ENCODE data around the gene BPNT1.
"Not testable (repeated sequence)": the region's sequence is repeated elsewhere in the genome, so short reads cannot be mapped to it uniquely, and the experiment has no call there.

The BPNT1 gene

GRCh38 chr1:220046052-220046930 is 43.3 kb downstream of the BPNT1 start, which contains the start of gene EPRS1:
EPRS1 (minus strand) TSS chr1:220046505; CDS start chr1:220046388, 117 bp downstream.
- H3K27me3 Mint-ChIP-seq: no peaks in the 10 kb centered on the region

DNA sequence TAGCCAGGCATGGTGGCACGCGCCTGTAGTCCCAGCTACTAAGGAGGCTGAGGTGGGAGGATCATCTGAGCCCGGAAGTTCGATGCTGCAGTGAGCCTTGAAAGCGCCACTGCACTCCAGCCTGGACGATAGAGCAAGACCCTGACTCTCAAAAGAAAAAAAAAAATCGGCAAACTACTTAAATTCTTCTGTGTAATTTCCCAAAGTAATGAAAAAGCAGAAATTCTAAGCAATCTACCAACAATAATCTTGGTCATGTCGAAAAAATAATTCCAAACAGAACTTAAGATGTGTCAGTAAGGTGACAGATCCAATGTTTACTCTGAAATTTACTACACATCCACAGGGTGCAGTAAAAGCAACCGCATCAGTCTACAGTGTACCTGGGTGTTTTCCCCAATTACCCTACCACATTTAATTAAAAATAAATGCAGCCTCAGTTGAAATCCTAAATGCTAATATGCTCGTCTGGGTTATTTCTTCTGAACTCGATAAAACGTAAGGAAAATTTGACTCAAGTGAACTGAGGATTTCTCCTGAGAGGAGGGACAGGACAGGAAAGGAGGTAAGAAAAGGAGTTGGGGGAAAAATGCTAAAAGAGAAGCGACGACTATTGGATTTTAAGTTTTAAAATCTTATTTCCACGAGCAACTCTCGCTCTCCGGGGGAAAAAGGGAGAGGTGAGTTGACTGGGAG is 44.1 kb downstream of the BPNT1 start:
- Mint-ChIP-seq H3K4me3 (peak overlapping the region; percentile 88), H3K4me1 (peaks cover 8% of the 10 kb centered on the region), H3K9me3 (no peaks in the 10 kb centered on the region), H3K27ac (peak overlapping the region; percentile 86), H3K27me3 (no peaks in the 10 kb centered on the region), H3K36me3 (no peaks in the 10 kb centered on the region)
- ATAC-seq (ENCODE audit: low read depth) (no peak), DNase-seq (ENCODE audit: low spot score in 2 of 2) (no peak)

More at GRCh38 chr1:220046052-220046930, 43.3 kb downstream of the BPNT1 start, which contains the start of gene EPRS1:
- Mint-ChIP-seq H3K9me3 (no peaks in the 10 kb centered on the region), H3K27ac (peak within 1 kb of the TSS; percentile 86), H3K36me3 (no peaks in the 10 kb centered on the region), H3K4me3 (peak within 1 kb of the TSS; percentile 88), H3K4me1 (peaks cover 8% of the 10 kb centered on the region)
- ATAC-seq (ENCODE audit: low read depth): peak; percentile 98
- peak; percentile 86 to 93 for DNase-seq (ENCODE audit: low spot score in 2 of 2)

DNA sequence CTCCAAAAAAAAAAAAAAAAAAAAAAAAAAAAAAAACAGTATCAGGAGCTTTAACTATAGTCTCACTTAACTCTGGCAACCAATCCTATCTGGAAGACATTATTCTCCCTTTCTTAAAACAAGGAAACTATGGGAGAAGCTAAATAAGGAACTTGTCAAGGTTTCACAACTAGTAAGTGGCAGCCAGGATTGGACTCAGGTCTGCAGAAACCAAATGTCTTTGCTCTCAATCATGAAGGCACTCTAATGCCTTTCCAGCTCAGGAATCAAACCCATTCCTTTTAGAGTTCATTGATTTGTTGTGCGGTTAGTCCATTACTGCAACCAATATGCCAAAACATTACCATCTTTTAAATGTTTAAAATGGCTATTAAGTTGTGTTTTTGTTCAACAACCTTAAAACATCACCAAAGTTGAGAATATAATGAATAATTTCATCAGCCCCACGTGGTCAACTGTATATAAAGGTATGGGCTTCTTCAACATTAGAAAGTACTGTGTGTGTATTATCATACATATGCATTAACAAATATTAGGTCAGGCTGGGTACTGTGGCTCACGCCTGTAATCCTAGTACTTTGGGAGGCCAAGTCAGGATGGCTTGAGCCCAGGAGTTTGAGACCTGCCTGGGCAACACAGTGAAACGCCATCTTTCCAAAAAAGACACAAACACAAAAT is 44.8 kb downstream of the BPNT1 start:
- ATAC-seq (ENCODE audit: low read depth): no peak
- peak overlapping the region; percentile 86 for H3K27ac Mint-ChIP-seq
- H3K4me3 Mint-ChIP-seq: peak overlapping the region; percentile 88
- peaks cover 8% of the 10 kb centered on the region for H3K4me1 Mint-ChIP-seq
- H3K9me3 Mint-ChIP-seq: no peaks in the 10 kb centered on the region
- no peak for DNase-seq (ENCODE audit: low spot score in 2 of 2)
- no peaks in the 10 kb centered on the region for H3K36me3 Mint-ChIP-seq
- no peaks in the 10 kb centered on the region for H3K27me3 Mint-ChIP-seq

GRCh38 chr1:220043646-220044045 is 45.9 kb downstream of the BPNT1 start:
- Mint-ChIP-seq H3K27me3 (no peaks in the 10 kb centered on the region), H3K9me3 (no peaks in the 10 kb centered on the region), H3K27ac (peak overlapping the region; percentile 31), H3K4me3 (no peak overlapping the region), H3K36me3 (peaks cover under 1% of the 10 kb centered on the region), H3K4me1 (peaks cover 9% of the 10 kb centered on the region)
- no peak for DNase-seq (ENCODE audit: low spot score in 2 of 2)
- ATAC-seq (ENCODE audit: low read depth): no peak

- Mint-ChIP-seq H3K27ac (no peak overlapping the region), H3K4me1 (peaks cover 22% of the 10 kb centered on the region), H3K9me3 (no peaks in the 10 kb centered on the region), H3K36me3 (peaks cover 12% of the 10 kb centered on the region), H3K4me3 (no peak overlapping the region), H3K27me3 (no peaks in the 10 kb centered on the region)
- DNase-seq (ENCODE audit: low spot score in 2 of 2) (no peak), ATAC-seq (ENCODE audit: low read depth) (no peak)
Measured at GRCh38 chr1:220040028-220040596, 49.5 kb downstream of the BPNT1 start.

DNA sequence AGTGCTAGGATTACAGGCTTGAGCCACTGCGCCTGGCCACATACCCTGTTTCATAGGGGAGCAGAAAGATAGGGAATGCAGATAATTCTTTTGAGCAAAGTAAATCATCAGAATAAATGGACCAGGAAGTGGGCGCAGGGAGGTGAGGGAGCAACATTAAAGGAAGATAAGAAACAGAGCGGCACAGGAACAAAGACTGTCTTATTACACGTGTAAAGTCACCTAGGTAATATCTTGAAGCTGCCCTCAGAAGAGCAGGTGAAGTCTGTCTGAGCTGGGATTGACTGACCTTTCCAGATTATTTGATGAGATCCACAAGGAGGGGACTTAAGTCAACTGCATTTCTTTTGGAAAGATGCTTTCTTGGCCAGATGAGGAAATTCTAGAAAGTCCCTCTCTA is 50.9 kb downstream of the BPNT1 start:
- Mint-ChIP-seq H3K4me3 (no peak overlapping the region), H3K36me3 (peaks cover 14% of the 10 kb centered on the region), H3K27ac (no peak overlapping the region), H3K9me3 (no peaks in the 10 kb centered on the region), H3K4me1 (peaks cover 19% of the 10 kb centered on the region), H3K27me3 (no peaks in the 10 kb centered on the region)
- no peak for DNase-seq (ENCODE audit: low spot score in 2 of 2)
- ATAC-seq (ENCODE audit: low read depth): no peak

DNA sequence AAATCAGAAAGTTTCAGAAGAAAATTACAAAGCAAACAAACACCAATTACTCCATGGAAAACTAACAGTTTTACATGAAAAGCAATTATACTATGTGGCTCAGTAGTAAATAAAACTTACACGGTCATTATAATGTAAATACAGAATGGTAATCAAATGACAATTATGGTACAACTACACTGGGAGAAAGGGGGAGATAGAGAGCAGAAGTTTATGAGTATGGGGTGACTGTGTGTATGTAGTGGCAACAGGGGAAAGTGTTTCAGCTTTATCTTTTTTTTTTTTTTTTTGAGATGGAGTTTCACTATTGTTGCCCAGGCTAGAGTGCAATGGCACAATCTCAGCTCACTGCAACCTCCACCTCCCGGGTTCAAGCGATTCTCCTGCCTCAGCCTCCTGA is 51.8 kb downstream of the BPNT1 start:
- H3K4me1 Mint-ChIP-seq: peaks cover 14% of the 10 kb centered on the region
- ATAC-seq (ENCODE audit: low read depth); H3K4me3 Mint-ChIP-seq; H3K27me3 Mint-ChIP-seq; H3K9me3 Mint-ChIP-seq; DNase-seq (ENCODE audit: low spot score in 2 of 2): not testable (repeated sequence)
- H3K27ac Mint-ChIP-seq: peak overlapping the region; percentile 14
- H3K36me3 Mint-ChIP-seq: peaks cover 18% of the 10 kb centered on the region

DNA sequence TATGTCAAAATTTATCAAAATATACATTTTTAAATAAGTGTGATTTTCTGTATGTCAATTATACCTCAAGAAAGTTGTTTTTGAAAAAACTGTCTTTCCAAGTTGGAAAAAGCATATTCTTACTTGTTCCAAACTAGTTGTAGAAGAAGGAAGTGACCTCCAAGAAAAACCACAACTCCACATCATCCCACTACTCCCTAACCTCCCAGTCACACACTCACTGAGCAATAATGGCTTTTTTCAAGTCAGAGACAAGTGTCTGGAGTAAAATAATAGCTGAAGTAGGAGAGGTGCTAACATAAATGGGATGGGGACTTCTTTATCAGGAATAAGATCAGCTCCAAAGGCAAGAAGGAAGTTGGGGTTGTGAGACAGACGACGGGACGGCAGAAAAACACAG is 56.7 kb downstream of the BPNT1 start:
- H3K27ac Mint-ChIP-seq: no peak overlapping the region

DNA sequence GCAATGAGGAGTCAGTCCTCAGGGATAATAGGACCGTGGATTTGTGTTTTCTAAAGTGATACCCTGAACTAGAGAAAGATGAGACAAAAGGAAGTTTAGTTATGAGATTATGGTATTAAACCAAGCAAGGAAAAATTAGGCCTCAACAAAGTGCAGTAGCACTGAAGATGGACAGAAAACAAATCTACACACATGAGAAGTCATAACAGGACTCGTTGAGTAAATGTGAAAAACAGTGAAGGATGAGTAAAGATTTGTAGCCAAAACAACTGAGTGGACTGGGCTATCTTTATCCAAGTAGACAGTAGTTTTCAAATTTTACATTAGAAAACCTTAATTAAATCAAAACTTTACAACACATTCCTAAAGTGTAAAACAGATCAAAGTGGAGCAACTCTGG is 58.3 kb downstream of the BPNT1 start:
- Mint-ChIP-seq H3K9me3 (no peaks in the 10 kb centered on the region), H3K4me1 (peaks cover 2% of the 10 kb centered on the region), H3K27me3 (no peaks in the 10 kb centered on the region), H3K36me3 (peaks cover 24% of the 10 kb centered on the region), H3K27ac (peak overlapping the region; percentile 54), H3K4me3 (no peak overlapping the region)
- no peak for DNase-seq (ENCODE audit: low spot score in 2 of 2)
- ATAC-seq (ENCODE audit: low read depth): no peak

More for the DNA sequence above, 56.7 kb downstream of the BPNT1 start:
- Mint-ChIP-seq H3K9me3 (no peaks in the 10 kb centered on the region), H3K4me1 (peaks cover 10% of the 10 kb centered on the region), H3K4me3 (no peak overlapping the region), H3K27me3 (no peaks in the 10 kb centered on the region), H3K36me3 (peaks cover 30% of the 10 kb centered on the region)
- ATAC-seq (ENCODE audit: low read depth): no peak
- DNase-seq (ENCODE audit: low spot score in 2 of 2): no peak

GRCh38 chr1:220028346-220028895 is 61.2 kb downstream of the BPNT1 start:
- H3K27me3 Mint-ChIP-seq: no peaks in the 10 kb centered on the region
- no peak overlapping the region for H3K27ac Mint-ChIP-seq
- H3K4me1 Mint-ChIP-seq: no peaks in the 10 kb centered on the region
- H3K36me3 Mint-ChIP-seq: peaks cover 34% of the 10 kb centered on the region
- no peak for ATAC-seq (ENCODE audit: low read depth)
- no peak for DNase-seq (ENCODE audit: low spot score in 2 of 2)
- H3K9me3 Mint-ChIP-seq: no peaks in the 10 kb centered on the region
- H3K4me3 Mint-ChIP-seq: no peak overlapping the region

- no peak overlapping the region for H3K4me3 Mint-ChIP-seq
- DNase-seq (ENCODE audit: low spot score in 2 of 2) (no peak), ATAC-seq (ENCODE audit: low read depth) (no peak)
- no peaks in the 10 kb centered on the region for H3K4me1 Mint-ChIP-seq
- no peaks in the 10 kb centered on the region for H3K27me3 Mint-ChIP-seq
- H3K9me3 Mint-ChIP-seq: no peaks in the 10 kb centered on the region
- H3K36me3 Mint-ChIP-seq: peaks cover 38% of the 10 kb centered on the region
- H3K27ac Mint-ChIP-seq: no peak overlapping the region
Measured at GRCh38 chr1:220019071-220019470, 70.5 kb downstream of the BPNT1 start.

- no peak overlapping the region for H3K4me3 Mint-ChIP-seq
- H3K9me3 Mint-ChIP-seq: no peaks in the 10 kb centered on the region
- DNase-seq (ENCODE audit: low spot score in 2 of 2) (no peak), ATAC-seq (ENCODE audit: low read depth) (no peak)
- H3K27ac Mint-ChIP-seq: peak overlapping the region; percentile 51
- H3K36me3 Mint-ChIP-seq: peaks cover 30% of the 10 kb centered on the region
- no peaks in the 10 kb centered on the region for H3K4me1 Mint-ChIP-seq
- no peaks in the 10 kb centered on the region for H3K27me3 Mint-ChIP-seq
Measured at GRCh38 chr1:220013497-220013896, 76.1 kb downstream of the BPNT1 start.

GRCh38 chr1:220012259-220012658 is 77.3 kb downstream of the BPNT1 start:
- no peak for ATAC-seq (ENCODE audit: low read depth)
- peaks cover 32% of the 10 kb centered on the region for H3K36me3 Mint-ChIP-seq
- no peak overlapping the region for H3K27ac Mint-ChIP-seq
- no peaks in the 10 kb centered on the region for H3K9me3 Mint-ChIP-seq
- H3K4me1 Mint-ChIP-seq: no peaks in the 10 kb centered on the region
- no peak overlapping the region for H3K4me3 Mint-ChIP-seq
- DNase-seq (ENCODE audit: low spot score in 2 of 2): no peak
- H3K27me3 Mint-ChIP-seq: no peaks in the 10 kb centered on the region
